GM12801 (cell line): ENCODE measurements around the gene XRCC4.

ENCODE experiments used
- TF ChIP-seq, protein P1 (sequence below): IDR thresholded peaks from one replicate; pipeline ENCODE4 v1.5.1; 2011; ENCODE audit warnings: control low read depth; ENCODE audit not compliant: insufficient read length; ENCODE audit errors: extremely low read depth

The XRCC4 gene

DNA sequence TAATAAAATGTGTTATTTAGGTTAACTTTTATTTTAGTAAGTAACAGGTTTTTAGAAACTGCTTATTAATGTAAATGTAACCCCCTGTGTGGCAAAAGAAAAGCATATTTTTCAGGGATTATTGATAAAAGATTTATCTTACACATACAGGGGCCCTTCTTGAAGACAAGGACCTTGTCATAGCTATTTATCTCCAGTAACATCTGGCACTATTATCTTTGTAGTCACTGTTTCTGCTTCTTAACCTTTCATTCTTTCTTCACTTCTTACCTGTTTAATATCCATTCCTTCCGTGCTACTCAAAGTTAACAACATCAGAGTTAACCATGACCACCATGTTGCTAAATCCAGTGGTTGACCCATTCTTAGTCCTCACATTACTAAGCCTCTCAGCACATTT is 276.4 kb downstream of the XRCC4 start:
- TF ChIP-seq, protein P1, sequence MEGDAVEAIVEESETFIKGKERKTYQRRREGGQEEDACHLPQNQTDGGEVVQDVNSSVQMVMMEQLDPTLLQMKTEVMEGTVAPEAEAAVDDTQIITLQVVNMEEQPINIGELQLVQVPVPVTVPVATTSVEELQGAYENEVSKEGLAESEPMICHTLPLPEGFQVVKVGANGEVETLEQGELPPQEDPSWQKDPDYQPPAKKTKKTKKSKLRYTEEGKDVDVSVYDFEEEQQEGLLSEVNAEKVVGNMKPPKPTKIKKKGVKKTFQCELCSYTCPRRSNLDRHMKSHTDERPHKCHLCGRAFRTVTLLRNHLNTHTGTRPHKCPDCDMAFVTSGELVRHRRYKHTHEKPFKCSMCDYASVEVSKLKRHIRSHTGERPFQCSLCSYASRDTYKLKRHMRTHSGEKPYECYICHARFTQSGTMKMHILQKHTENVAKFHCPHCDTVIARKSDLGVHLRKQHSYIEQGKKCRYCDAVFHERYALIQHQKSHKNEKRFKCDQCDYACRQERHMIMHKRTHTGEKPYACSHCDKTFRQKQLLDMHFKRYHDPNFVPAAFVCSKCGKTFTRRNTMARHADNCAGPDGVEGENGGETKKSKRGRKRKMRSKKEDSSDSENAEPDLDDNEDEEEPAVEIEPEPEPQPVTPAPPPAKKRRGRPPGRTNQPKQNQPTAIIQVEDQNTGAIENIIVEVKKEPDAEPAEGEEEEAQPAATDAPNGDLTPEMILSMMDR, result no peak

- TF ChIP-seq, protein P1, result no peak
These were observed 277.6 kb downstream of the XRCC4 start for GRCh38 chr5:83354958-83355357.

- TF ChIP-seq, protein P1, result no peak
These were observed 280.4 kb downstream of the XRCC4 start for GRCh38 chr5:83357621-83358231.

DNA sequence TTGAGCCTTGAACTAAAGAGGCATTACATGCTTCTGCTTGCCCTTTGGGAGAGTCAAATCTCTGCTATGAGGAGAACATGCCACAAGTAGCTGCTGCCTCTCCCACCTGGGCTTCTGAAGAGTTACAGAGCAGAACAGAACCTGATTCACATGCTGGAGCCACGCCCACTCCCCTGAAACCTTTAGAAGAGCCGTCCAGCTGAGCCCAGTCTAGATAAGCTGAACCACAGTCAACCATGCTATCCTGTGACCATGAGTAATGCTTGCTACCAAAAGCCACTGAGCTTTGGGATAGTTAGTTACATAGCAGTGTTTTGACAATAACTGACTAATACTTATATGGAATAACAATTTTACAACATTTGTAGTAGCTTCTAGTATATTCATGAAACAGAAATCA is 283.2 kb downstream of the XRCC4 start:
- TF ChIP-seq, protein P1, result no peak

DNA sequence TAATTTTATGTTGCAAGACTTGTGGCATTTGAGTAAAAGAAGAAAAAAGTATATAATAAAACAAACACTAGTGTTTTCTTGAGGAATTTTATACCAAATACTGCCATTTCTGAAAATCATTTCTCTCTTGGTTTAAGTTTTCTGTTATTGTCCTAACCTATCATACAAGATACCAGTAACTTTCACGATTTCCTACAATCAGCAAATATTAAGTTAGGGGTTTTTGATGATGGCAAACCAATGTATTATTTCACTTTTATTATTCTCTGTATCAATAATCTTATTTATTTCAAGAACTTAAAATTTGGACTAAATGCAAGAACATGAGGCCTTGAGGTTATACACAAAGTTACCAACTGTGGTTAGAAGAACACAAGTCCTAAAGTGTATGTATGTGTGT is 285.2 kb downstream of the XRCC4 start:
- TF ChIP-seq, protein P1, result no peak

GRCh38 chr5:83363111-83363885 is 286.0 kb downstream of the XRCC4 start:
- TF ChIP-seq, protein P1, result no peak

GRCh38 chr5:83363886-83364275 is 286.5 kb downstream of the XRCC4 start:
- TF ChIP-seq, protein P1, result no peak
